ENCODE measurements around the gene FMR1. TPM values are rescaled to one million over a fixed set of nuclear protein-coding genes. Genes with fewer than 3 reads are reported as not detected.

FMR1 gene
- total RNA-seq, 1 donor from 2014 or later: 58.8 TPM

Other genes with a start within 250 kb of the FMR1 start
- gene FMR1NB, start 69.4 kb downstream of the FMR1 start, total RNA-seq: not detected in 2 replicates